ENCODE measurements around the gene USP3.

USP3 gene, protein sequence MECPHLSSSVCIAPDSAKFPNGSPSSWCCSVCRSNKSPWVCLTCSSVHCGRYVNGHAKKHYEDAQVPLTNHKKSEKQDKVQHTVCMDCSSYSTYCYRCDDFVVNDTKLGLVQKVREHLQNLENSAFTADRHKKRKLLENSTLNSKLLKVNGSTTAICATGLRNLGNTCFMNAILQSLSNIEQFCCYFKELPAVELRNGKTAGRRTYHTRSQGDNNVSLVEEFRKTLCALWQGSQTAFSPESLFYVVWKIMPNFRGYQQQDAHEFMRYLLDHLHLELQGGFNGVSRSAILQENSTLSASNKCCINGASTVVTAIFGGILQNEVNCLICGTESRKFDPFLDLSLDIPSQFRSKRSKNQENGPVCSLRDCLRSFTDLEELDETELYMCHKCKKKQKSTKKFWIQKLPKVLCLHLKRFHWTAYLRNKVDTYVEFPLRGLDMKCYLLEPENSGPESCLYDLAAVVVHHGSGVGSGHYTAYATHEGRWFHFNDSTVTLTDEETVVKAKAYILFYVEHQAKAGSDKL

DNA sequence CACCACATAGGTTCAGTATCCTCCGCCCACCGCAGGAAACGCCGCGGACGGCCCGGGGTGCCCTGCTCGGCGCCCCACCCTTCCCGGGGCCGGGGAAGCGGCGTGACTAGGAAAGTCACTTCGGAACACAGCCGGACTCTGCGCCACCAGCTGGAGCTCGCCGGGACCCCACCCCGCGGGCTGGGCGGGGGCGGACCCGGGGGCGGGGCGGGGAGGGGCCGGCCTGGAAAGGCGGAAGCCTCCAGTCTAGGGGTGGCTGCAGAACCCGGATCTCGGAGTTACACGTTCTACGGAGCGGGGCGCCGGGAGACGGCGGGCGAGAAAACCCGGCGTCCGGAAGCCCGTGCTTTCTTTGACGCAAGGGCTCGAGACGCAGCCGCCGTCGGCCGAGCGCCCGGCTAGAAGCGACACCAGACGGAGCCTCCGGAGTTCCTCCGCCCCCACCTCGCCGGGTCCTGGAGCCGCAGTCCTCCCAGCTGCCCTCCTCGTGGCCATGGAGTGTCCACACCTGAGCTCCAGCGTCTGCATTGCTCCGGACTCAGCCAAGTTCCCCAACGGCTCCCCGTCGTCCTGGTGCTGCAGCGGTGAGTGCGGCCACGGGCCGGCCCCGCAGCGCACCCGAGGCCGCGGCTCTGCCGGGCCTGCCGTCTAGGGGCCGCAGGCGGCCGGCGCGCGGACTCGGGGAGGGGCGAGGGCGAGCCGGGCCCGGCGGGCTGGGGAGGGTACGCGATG lies at the start of gene USP3:
Gene USP3 (plus strand): TSS at position 347 of the 732 bp plus-strand sequence. CDS start 147 bp downstream, at position 494.
- peak; percentile 94 for DNase-seq

DNA sequence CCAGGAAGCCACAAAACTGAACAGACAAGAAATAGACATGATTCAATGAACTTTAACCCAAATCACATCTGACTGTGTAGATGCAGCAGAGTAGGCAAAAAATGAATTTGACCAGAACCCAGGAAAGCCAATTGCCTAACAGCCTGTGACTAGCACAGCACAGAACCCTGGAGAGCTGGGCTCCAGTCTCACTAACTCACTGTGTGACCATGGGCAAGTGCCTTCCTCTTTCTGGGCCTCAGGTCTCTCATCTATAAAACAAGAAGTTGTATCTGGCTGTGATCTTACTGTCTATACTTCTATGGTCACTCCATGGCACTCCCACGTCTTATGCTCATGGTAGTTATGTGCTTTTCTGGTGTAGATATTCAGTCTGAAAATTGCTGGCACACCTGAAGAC lies 48.1 kb upstream of the USP3 start:
- DNase-seq: no peak

DNA sequence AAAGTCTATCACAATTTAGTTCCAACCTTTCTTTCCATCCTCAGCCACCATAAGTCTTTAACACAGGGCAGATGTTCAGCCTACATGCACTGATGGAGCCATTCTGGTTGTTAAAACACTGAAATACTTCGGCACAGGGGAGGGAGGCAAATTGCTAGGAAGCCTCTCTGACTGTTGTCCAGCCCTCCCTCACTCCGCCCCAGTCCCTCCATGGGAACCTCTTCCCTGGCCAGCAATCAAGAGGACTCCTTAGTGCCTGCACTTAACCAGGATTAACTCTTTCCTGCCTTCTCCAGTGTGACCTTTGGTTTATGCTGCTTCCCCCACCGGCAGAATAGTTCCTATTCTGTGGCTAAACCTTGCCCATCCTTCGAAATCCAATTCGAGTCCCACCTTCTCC lies 47.0 kb upstream of the USP3 start:
- no peak for DNase-seq

DNA sequence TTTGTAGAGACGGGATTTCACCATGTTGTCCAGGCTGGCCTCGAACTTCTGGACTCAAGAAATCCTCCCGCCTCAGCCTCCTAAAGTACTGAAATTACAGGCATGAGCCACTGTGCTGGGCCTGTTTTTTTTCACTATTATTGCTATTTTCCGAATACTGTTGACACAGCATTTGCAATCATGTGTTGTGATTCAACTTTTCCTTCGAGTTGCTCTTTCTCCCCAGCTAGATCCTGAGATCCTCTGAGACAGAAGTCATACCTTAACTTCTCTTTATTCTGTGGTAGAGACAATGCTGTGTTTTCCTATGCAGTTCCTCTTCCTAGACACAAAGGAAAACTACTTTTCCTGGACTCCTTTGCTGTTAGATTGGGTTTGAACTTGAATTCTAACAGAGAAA lies 46.4 kb upstream of the USP3 start:
- DNase-seq: no peak

DNA sequence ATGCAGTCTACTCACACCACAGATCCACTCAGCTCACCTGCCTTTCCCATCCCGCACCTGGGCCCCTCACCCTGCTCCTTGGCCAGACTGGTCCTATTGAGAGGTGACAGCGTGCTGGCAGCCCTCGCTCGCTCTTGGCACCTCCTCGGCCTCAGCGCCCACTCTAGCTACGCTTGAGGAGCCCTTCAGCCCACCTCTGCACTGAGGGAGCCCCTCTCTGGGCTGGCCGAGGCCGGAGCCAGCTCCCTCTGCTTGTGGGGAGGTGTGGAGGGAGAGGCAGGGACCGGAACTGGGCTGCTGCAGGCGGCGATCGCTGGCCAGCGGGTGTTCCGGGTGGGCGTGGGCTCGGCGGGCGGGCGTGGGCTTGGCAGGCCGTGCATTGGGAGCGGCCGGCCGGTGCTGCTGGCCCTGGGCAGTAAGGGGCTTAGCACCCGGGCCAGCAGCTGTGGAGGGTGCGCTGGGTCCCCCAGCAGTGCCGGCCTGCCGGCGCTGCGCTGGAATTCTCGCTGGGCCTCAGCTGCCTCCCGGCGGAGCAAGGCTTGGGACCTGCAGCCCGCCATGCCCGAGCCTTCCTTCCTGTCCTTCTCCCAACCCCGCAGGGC lies 45.5 kb upstream of the USP3 start:
- no peak for DNase-seq

DNA sequence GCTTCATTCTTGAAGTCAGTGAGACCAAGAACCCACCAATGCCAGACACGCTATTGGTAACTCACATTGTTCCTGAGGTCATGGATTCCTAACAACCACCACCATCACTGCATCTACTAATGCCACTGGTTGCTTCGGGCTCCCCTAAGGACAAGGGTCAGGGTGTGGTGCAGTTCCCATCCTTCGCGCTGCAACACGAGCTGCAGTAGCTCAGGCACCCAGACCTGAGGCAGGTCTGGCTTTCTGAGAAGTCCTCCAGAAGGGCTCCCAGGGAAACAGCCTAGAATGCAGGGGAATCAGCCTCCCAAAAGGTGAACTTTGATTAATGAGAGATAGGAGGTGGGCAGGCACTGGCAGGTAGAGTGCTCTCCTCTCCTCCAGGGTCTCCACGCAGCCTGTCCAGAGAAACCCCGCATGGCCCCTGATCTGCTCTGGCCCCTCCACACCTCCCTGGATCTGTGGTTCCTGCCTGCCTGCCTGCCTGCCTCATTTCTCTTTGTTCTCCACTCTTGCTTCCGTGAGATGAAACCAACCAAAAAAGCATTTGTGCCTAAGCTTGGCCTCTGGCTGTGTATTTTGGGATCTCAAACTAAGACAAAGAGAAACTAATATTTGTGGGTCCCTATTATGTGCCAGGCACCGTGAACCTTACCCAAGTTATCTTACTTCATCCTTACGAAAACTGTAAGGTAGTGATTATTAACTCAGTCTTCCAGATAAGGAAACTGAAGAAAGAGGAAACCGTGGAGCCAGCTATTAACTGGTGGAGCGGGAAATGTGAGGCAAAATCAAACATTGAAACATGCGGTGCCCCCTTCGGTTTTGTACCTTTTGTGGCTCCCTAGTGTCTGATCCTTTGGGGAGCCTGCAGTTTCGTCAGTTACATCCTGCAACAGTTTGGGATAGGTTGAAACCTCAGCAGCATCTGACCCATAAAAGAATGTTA lies 43.9 kb upstream of the USP3 start:
- DNase-seq: no peak

DNA sequence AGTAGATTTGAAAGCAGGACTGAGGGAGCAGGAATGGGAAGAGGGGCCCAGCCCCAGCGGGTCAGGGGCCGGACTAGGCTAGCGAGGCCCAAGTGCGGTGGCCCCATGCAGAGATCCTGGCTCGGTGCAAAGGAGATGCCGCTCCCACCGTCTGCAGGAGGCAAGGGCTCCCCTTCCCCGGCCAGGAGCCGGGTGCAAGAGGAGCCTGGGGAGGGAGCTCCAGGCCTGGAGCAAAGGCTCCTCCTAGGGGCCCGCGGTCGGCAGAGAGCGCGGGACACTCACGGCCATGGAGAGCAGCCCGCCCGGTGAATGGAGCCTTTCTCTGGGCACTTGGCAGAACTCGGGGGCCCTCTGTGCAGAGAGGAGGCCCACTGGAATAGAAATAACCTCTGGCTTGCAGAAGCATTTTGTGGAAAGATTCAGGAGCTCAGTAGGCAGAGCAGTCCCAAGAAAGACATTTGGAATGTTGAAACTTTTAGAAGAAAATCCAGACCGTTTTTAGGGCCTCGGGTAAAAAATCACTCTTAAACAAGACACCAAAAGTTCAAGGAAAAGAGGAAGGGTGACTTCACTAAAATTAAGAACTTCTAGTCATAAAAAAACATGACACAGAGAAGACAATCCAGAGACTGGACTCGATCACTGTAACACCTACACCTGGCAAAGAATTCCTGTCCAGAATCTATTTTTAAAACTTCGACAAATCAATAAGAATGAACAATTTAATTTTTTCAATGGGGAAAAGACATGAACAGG lies 43.0 kb upstream of the USP3 start:
- DNase-seq: no peak

DNA sequence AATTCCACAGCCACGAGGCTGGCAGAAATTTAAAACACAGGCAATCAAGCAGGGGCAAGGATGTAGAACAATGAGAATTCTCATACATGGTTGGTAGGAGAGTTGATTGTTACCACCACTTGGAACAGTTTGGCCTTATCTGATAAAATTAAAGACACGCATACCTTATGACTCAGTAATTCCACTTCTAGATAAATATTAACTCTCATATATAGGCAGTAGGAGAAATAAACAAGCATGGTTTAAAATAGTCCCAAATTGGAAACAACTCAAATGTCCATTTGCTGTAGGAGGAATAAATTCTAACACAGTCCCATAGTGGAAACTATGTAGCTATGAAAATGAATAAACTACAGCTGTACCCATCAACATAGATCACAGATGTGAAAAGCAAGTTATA lies 42.3 kb upstream of the USP3 start:
- no peak for DNase-seq

DNA sequence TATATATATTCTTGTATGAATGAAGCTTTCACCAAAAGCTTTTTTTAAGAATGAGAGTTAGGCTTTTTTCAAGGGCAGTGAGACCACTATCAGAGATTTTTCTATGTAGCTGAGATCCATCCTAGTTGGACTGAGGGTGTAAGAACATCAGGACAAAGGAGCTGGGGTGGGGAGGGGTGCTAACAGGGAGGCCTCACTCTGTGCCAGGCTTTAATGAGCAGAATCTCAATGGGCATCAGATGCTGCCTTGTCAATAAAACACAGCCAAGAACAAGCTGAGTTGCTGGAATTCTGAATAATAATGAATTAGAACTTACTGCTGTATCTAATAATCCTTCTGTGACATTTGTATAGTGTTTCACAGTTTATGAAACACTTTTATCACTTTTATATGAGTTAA lies 41.4 kb upstream of the USP3 start:
- DNase-seq: no peak

DNA sequence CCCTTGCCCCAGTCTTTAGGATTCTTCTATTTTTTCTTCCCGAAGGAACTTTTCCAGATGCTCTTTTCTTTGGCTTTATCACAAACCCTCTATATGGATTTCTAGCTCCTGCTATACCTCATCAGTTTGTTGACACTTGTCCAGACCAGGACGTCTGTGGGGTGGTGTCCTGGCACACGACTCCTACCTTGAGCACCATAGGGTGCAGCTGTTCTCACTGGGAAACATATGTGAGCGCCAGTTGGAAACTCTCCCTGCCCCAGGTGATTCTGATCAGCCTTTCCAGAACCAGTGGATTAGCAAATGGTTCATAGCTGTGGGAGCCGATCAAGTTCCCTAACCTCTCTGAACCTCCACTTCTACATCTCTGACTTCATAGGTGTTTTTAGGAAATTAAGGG lies 40.6 kb upstream of the USP3 start:
- no peak for DNase-seq

DNA sequence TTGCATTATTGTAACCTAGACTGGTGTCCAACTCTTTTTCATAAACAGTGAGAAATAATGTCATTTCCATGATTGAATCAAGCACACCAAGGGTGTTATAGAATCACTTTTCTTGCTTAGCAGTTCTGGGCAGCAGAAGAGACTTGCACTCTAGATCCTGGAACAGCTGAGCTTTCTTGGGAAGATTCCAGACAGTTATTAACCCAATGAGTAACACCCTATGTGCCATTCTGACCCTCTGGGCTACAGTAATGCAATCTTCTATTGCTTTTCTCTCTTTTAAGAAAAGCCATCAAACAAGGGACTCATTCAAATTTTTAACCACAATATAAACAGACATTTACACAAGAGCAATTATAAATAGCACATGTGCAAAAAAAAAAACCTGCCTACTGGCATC lies 39.3 kb upstream of the USP3 start:
- no peak for DNase-seq

DNA sequence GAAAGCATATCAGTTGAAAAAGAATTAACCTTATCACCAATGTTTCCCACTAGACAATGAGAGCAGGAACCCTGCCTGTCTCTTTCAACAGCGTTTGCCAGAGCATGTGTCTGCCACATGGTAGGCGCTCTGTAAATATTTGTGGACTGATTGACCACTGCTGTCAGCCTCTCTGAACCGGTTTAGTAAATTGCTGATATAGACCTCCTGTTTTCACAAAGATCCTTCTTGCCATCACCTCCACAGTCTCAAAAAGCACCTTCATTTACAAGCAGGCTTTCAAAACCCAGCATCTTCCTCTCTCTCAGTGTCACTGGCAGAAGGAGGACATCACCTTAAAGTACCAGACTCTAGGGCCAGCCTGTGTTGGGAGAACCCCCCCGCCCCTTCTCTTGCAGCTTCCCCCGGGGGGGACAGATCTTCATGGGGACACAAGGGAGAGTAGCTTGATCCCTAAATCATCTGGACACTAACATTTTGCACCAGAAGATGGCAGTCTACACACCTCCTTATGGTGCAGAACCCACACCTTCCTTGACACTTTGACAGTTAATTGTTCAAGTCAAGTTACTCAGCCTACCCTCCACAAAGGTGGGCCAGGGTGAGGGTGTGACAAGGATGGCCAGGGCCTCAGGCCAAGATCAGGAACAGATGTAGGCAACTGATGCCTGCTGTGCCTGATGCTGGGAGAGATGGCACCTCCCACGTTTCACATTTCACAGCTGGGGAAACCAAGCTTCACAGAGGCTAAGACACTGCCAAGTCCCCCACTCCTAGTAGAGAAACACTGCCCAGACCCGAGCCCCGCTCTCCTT lies 37.8 kb upstream of the USP3 start:
- DNase-seq: peak; percentile 65

DNA sequence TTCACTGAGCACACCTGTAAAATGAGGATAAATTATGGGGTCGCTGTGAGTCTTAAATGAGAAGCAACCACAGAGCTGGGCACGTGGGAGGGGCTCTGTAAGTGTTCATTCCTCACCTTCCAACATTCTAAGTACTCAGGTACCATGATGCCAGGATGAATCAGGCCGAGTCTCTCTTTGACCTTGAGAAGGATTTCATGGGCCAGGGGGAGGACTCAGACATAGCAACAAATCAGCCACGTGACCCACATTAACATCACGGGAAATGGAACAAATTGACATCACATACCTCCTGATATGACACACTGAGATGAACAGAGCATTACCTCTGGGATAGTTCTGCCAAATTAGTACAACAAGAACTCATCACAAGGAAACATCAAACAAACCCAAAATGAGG lies 35.2 kb upstream of the USP3 start:
- DNase-seq: peak; percentile 34

DNA sequence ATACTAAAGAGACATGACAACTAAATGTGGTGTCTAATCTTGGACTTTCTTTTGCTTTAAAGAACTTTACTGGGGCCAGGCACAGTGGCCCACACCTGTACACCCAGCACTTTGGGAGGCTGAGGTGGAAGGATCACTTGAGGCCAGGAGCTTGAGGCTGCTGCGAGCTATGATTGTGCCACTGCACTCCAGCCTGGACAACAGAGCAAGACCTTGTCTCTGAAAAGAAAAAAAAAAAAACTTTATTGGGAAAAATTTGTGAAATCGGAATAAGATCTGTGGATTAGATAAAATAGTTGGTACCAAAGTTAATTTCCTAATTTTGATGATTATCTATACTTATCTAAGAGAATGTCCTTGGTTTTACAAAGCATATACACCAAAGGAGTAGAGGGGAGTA lies 34.4 kb upstream of the USP3 start:
- DNase-seq: no peak

DNA sequence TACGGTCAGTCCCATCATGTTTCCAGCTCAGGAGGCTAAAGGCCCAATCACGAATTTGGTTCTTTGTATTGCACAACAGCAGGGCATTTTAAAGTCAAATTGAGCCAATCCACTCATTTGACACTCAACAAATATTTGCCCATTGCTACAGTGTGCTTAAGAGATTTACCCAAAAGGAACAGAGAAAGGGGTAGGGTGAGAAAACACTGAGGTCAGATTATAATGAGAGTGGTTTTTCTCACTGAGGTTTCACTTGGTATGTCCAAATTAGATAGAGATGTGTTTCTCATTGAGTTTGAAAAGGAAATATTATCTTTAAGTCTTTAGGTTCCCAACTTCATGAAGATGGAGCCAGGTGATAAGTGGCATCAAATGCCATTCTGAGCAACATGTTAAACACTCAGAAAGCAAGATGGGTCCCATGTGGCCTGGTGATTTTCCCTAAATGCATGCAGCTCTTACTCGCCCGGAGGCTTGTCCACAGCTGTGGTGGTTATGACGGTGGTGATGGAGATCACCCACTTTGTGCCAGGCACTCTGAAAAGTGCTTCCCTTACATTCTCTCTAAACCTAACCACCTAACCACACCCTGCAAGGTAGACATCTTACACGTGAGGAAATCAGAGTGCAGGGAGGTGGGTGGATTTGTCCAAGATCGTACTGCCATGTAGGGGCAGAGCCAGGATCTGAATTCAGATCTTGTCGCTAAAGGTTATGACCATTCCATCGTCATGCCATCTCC lies 31.2 kb upstream of the USP3 start:
- DNase-seq: peak; percentile 35

DNA sequence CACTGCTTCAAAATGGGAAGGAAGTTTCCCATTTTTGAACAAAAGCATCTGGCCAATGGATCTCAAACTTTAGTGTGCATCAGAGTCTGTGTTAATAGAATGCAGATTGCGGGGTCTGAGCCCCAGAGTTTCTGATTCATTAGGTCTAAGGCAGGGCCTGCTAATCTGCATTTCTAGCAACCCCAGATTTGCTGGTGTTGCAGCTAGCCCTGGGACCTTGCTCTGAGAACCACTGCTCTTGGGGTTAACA lies 30.7 kb upstream of the USP3 start:
- no peak for DNase-seq

DNA sequence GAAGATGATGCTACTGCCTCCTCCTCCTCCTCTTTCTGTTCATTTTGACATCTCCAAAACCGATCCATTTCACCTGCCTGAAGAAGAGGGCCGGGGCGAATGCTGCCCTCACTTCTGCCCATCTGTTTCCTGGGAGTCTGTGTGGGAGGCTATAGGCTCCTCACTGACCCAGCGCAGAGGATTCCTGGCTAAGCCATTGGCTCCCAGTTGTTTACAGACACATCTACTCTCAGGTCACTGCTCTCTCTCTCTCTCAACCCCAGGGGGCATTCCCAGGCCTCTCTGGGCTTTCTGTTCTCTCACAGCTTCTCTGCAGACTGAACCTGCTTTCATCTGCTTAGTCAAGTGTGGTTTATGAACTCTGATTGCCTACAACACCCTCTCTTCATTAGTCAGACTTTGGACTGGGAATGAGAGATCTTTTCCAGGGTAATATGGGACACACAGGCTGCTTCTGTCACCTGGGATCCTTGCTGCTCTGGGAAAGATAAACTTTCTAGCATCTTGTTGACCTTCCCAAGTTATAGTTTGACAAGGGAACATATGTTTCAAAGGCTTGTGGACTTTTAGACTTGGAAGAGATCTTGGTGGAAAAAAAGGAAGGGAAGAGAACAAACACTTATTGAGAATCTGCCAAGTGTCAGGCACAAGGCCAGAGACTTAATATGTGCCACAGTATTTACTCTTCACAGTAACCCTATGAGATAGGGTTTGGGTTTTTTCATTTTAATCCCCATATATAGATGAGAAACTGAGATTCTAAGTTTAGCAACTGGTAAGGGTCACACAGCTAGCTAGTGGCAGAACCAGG lies 30.2 kb upstream of the USP3 start:
- DNase-seq: peak; percentile 66

DNA sequence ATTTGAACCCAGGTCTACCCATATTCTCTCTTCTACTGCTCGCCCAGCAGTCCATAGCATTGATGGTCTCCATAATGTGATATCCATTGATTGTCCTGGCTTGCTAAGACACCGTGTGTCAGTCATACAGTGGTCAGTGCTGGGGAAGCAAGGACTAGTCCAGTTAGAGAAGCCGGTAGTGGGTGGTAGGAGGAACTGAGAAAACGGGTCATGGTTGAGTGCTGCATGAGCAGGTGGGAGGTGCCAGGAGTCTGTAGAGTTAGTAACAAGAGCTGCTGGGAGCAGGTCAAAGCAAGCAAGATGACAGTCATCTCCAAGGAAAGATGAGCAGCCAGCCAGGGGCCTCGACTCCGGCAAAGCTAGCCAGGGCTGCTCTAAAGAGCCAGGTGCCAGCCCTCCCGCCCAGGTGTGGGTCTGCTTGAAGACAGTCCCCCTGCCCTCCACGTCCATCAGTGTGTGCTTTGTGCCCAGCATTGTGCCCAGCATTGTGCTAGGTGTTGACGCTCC lies 29.5 kb upstream of the USP3 start:
- DNase-seq: no peak

DNA sequence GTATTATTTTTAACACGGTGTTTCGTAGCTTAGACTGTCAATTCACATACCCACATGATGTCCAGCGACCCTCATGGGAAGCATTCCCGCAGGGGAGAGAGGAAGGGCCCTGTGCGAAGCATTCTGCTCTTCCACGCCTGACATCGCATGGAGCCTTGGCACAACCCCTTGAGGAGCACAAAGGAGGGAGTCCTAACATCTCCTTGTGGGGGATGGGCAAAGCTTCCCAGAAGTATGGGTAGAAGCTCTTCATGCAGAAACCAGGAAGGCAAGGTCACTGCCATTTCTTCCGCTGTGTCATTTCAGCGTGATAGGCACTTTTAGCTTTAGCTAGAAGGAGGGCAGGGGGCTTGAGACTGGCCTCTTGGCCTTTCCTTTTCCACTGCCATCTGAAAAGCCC lies 28.7 kb upstream of the USP3 start:
- no peak for DNase-seq

All from CD4-positive, alpha-beta T cell treated with Interleukin-17A for 4 hours (primary cell).